SHP77 treated with DMSO at 0.1 percent for 48 hours (cell line): Measurements from ENCODE around the gene MYO5A.
A peak's percentile ranks its signal among the peaks of the same experiment; 100 is the strongest.
"Not testable (repeated sequence)": the region's sequence is repeated elsewhere in the genome, so short reads cannot be mapped to it uniquely, and the experiment has no call there.

Experiments used
- DNase-seq: peaks from one replicate; lab custom pipeline; 2025; lab: John Stamatoyannopoulos, UW

The MYO5A gene

DNA sequence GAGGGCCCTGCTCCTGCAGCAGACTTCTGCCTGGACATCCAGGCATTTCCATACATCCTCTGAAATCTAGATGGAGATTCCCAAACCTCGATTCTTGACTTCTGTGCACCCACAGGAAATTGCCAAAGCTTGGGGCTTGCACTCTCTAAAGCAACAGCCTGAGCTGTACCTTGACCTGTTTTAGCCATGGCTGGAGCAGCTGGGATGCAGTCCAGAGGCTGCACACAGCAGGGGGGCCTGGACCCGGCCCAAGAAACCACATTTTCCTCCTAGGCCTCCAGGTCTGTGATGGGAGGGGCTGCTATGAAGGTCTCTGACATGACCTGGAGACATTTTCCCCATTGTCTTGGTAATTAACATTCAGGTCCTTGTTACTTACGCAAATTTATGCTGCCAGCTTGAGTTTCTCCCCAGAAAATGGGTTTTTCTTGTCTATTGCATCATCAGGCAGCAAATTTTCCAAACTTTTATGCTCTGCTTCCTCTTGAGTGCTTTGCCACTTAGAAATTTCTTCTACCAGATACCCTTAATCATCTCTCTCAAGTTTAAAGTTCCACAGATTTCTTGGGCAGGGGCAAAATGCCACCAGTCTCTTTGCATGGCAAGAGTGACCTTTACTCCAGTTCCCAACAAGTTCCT lies 11.8 kb upstream of the MYO5A start:
- no peak for DNase-seq

GRCh38 chr15:52537459-52537858 lies 8.8 kb upstream of the MYO5A start:
- DNase-seq, result no peak

GRCh38 chr15:52532427-52532826 lies 3.7 kb upstream of the MYO5A start:
- DNase-seq, result no peak

- DNase-seq, result no peak
These were observed 1.3 kb upstream of the MYO5A start for GRCh38 chr15:52529940-52530339.

DNA sequence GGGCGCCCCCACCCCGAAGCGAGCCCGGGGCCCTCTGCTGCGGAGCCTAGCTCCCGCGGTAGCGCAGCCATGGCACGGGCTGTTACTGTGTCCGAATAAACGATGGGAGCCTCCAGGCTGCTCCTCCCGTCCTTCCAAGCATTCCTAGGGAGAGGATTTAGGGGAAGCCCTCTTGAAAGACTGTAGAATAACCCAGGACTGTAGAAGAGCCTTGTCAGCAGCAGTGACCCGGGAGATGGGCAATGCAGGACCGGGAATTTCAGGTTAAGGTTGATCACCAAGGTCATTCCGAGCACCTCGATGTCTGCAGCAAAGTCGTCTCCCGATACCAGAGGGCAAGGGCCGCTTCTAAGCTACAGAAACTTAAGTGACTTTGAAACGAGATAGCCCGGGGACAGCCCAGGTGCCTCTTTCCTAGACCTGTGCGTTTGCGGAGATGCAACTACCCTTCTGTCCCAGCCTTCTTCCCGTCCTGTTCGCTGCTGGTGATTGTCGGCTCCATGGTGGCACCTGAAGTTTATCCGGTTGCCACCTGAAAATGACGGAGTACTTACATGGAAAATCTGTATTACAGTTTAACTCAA lies 753 bp upstream of the MYO5A start:
- peak; percentile 45 for DNase-seq

DNA sequence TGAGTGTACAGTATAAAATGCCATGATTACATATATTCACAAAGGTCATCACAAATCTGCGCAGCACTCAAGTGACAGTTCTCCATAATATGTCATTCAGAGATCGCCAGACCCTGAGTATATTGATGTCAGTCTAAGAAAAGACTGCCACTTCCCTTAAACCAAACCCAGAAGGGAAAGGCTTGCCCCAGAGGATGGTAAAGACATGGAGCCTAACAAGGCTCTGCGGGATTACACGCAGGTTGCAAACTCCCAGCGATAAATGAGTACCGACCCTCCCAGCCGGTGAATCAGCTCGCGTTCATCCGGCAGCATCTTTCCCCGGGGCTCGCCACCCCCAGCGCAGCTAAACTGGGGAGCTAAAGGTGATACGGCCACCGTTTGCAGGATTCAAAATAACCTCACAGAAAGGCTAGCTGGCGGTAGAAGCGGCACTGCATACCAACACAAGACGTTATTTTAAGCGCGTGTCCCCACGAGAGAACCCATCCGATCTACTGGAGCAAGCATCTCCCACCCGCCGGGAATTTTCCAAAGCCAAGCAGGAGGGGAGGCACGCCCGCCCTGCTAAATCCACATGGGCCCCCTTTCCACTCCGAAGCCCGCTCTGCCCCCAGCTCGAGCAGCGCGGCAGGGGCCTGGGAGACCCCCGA lies 643 bp downstream of the MYO5A start:
- DNase-seq, result no peak

DNA sequence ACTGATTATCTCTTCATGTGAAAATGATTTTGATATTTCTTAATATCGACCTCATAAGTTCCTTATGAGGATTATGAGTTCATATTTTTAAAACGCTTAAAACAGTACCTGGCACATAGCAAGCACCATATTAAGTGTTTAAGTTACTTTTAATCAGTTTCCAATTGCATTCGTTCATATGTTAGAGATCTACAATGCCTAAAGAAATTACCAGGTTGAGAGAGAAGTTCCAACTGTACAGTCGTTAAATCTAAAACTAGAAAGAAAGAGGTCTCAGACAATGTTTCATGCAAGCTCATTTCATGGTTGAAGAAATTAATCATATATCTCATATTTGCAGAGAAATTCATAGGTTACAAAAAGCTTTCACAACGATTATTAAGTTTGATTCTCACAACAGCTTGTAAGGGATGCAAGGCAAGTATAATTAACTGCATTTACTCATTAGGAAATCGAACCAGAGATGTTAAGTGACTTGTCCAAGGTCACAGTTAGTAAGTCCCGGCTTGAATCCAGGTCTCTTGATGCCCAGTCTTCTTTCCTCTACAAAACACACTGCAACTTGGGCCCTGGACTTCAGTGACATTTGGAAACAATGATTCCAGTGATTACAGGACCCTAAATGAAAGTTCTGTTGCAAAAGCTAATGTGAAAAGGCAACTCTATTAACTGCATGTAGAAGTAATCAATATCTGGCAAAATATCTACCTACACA lies 1.3 kb downstream of the MYO5A start:
- no peak for DNase-seq

DNA sequence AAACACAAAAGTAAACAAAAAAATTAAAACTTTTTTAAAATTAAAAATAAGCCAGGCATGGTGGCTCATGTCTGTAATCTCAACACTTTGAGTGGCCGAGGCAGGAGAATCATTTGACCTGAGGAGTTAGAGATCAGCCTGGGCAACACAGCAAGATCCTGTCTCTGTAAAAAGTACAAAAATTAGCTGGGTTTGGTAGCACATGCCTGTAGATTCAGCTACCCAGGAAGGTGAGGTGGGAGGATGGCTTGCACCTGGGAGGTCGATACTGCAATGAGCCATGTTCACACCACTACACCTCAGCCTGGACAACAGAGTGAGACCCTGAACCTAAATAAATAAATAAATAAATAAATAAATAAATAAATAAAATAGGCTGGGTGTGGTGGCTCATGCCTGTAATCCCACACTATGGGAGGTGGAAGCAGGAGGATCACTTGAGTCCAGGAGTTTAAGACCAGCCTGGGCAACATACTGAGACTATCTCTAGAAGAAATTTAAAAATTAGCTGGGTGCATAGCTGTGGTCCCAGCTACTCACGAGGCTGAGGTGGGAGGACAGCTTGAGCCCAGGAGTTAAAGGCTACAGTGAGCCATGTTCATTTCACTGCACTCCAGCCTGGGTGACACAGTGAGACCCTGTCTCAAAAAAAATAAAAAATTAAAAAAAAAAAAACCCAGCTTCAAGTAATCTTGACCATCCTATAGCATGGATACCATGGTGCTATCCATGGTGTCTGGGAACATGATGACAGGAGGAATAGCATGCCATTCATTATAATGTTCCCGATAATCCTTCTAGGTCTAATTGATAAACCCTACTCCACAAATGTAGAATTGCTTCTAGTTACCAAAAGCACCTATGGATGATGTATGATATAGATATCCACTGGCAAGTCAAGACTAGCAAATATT lies 4.2 kb downstream of the MYO5A start:
- DNase-seq, result no peak

- no peak for DNase-seq
These were observed 5.0 kb downstream of the MYO5A start for GRCh38 chr15:52523647-52524046.

DNA sequence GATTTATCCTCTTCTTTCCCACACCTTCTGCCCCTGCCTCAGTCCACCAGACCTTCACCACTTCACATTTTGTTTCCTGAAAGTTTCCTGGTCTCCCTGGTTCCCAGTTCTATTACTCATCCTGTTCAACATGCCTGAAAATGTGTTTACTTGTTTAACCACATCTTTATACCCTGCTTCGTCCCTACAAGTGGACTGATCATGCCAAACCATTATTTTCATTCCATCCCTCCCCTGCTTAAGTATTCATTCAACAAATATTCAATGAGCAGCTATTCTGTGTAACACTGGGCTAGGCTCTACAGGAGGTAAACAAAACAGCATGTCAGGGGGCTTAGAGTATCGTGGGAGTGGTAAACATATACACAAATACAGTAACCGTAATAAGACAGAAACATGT lies 5.5 kb downstream of the MYO5A start:
- no peak for DNase-seq

- no peak for DNase-seq
These were observed 7.0 kb downstream of the MYO5A start for GRCh38 chr15:52521682-52522081.

GRCh38 chr15:52520421-52520820 lies 8.3 kb downstream of the MYO5A start:
- DNase-seq, result no peak

DNA sequence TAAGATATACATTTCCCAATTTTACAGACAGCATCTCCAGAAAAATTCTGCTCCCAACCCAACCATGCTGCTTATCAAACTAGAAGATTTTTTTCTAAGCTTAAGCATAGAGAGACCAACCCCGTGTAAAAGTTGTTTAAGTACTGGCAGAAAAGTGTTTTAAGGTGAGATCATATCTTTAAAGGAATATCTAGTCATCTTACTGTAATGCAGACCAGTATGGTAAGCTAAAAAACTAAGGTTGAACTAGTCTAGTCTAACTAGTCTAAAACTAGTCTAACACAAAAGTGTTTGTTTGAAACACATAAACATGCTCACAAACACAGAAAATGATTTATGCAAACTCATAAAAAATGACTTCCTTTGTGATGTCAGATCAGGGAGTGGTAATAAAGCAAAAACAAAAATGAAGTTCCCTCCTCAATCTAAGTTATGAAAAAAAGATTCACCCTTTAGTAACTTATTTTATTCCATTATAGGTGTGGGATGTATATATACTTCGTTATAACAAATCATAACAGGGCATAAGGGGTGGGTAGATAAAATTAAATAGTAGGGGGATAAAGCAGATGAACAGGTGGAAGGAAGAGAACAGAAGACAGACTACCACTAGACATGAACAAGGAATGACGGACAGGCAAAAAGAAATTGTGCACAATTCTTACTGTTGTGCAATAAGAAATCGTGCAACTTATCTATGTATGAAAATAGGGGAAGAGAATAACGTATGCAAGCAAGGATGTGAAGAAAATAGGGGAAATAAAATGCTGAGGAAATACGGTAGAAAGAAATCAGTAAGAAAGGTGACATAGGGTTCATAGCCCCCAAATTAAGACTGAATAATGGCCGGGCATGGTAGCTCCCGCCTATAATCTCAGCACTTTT lies 10.0 kb downstream of the MYO5A start:
- no peak for DNase-seq

DNA sequence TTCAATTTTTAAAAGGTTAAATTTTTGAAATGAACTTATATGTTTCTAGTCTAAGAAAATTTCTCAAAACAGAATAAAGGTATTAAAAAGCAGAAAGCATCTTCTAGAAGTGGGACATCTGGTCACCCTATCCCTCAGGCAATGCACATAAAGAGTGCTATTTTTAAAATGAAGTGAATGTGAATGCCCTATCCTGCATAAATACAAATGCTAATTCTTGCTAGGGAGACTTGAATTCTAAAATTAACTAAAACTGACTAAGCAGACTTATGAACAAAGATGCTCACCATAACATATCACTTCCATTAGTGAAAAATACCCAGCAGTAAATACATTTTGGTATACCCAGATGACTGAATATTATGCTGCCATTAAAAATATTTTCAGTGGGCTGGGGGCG lies 11.7 kb downstream of the MYO5A start:
- DNase-seq, result no peak

GRCh38 chr15:52515343-52515742 lies 13.3 kb downstream of the MYO5A start:
- DNase-seq, result no peak

DNA sequence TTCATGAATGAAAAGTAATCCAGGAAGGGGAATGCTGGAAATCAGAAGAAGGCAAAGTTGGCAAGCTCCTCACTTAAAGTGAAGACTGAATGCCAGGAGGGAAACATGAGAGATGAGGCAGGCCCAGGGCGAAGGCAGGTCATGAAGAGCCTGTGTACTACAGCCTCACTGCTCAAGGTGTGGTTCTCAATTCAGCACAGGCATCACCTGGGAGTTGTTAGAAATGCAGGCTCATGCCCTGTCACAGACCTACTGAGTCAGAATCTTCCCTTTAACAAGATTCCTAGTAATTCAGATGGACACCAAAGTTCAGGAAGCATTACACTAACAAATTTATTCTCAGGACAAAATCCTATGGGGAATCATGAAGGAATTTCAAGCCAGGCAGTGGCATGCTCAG lies 14.2 kb downstream of the MYO5A start:
- no peak for DNase-seq

- DNase-seq, result not testable (repeated sequence)
These were observed 15.8 kb downstream of the MYO5A start for GRCh38 chr15:52512869-52513268.

DNA sequence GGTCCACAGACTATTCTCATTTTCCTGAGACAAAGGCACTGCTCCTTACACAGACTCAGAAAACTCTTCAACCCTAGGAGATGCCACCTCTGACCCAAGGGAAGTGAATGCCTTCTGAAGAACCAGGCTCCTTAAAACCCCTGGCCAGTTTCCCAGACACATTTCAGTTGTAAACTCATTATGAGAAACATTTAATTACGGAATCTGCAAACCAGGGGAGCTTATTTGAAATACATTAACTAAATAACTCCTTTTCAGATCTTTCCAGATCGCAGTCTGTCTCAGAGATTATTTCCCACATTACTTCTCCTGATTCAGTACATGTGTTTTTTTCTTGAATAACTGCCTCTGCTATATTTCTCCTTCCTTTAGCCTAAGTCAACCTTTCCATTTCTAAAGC lies 17.6 kb downstream of the MYO5A start:
- no peak for DNase-seq

DNA sequence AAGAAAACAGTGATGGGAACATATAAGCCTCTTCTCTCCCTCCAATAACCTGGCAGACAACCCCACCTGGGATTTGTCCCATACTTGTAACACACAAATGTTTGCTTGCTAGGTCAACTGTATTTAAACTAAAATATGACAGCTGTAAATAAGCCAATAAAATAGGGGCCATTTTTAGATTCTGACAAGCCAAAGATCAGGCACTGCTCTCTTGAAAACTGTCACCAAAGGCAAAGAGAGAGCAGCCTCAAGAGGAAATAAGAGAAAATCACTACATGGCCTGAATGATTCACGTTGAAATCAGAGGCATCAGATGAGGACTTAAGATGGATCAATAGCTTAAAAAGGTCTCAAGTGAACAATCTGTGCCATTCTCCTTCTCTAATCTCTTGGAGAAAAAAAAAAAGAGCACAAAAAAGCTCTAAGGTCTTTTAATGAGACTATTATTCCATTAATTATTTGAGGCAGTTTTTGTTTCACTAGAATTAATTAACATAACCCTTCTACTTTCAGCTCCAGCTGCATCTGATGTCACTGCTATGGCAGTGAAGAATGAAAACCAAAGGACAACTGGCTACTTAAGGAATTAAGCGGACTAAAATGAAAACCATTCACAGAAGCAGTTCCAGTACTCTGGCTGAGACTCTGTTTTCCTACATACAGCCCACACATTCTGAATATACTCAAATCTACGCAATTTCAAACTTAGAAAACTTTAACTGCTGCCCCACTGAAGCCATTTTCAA lies 19.0 kb downstream of the MYO5A start:
- DNase-seq, result no peak

- DNase-seq, result no peak
These were observed 22.1 kb downstream of the MYO5A start for GRCh38 chr15:52506549-52506948.
